Activated CD8-positive, alpha-beta T cell treated with anti-CD3 and anti-CD28 coated beads, Interleukin-2, amount 10 ng/mL, durations not matched to agents 7 days and 5 days (primary cell): ENCODE measurements around the gene VEPH1. TPM values are rescaled to one million over a fixed set of nuclear protein-coding genes. Genes with fewer than 3 reads are reported as not detected.

ENCODE experiments used
- ATAC-seq: fragments of 150-1000 bp; cut with Tn5 transposase; one replicate; pipeline ENCODE4 v1.10.0; 2021; ENCODE audit warnings: moderate library complexity
- CTCF ChIA-PET: fragments of 350-600 bp; sonication (Branson Sonifier 250); formaldehyde crosslinking; loops from one replicate; lab custom pipeline; 2021; ENCODE audit warnings: antibody characterized with exemption; lab: Charles Lee
- POLR2A ChIA-PET: fragments of 350-600 bp; sonication (Branson Sonifier 250); formaldehyde crosslinking; loops from one replicate; lab custom pipeline; 2021; ENCODE audit warnings: antibody characterized with exemption; lab: Charles Lee
- DNase-seq: peaks from one replicate; pipeline ENCODE4 v3.0.0-alpha.2; 2020
- H3K27ac Mint-ChIP-seq: one replicate; pipeline ENCODE4 v1.8.0; 2021; ENCODE audit warnings: mild to moderate bottlenecking, mixed read lengths
- H3K27me3 Mint-ChIP-seq: one replicate; pipeline ENCODE4 v1.8.0; 2021; ENCODE audit warnings: low read depth, mixed read lengths
- H3K36me3 Mint-ChIP-seq: one replicate; pipeline ENCODE4 v1.8.0; 2021; ENCODE audit warnings: low read depth, mixed read lengths
- H3K4me1 Mint-ChIP-seq: one replicate; pipeline ENCODE4 v1.8.0; 2021; ENCODE audit warnings: low read depth, mixed read lengths
- H3K4me3 Mint-ChIP-seq: one replicate; pipeline ENCODE4 v1.8.0; 2021; ENCODE audit warnings: mild to moderate bottlenecking, mixed read lengths
- H3K9me3 Mint-ChIP-seq: one replicate; pipeline ENCODE4 v1.8.0; 2022; ENCODE audit warnings: mixed read lengths; ENCODE audit not compliant: insufficient read depth
- total RNA-seq, 2 experiments: library from RNA; stranded (reverse); gene quantifications; one replicate each; pipeline ENCODE4 v1.2.3, GENCODE V29; 2021

Gene VEPH1
- total RNA-seq, 2 experiments from 2014 or later = not detected

DNA sequence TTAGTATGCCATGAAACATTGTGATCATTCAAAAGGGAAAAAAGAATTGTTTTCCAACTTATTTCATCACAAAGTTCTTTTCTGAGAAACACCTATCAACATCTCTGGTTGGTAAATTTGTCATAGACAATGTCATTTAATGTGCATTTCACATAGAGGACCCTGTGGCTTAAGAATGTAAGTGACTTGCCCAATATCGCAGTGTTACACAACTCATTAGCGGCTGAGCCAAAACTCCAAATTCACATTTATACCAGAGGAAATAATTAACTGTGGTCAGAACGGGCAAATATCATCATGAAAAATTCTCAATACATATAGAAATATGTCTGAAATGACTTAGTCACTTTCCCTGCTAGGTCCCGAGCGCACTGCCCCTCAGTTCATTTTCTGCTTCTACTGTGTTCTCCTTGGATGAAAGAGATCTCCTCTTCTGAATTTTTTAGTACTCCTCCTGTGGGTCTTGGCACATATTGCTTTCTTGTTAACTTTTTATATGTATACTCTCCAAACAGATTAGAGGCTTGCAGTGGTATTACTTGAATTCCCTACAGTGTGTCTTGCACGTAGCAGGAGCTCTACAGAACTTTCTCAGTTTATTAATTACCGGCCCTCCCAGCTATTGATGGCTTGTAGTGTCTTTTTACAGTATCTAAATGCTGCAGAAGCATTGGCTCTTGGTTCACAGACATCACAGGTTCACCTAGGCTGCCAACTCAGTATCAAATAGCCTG is 33.5 kb downstream of the VEPH1 start:
- DNase-seq = no peak
- no peak for ATAC-seq
- Mint-ChIP-seq H3K4me3 (no peak overlapping the region), H3K27ac (no peak overlapping the region), H3K4me1 (no peaks in the 10 kb centered on the region), H3K9me3 (no peaks in the 10 kb centered on the region), H3K27me3 (no peaks in the 10 kb centered on the region), H3K36me3 (no peaks in the 10 kb centered on the region)
- CTCF ChIA-PET = no interaction called here
- POLR2A ChIA-PET = no interaction called here

- no peak overlapping the region for H3K4me3 Mint-ChIP-seq
- no peak overlapping the region for H3K27ac Mint-ChIP-seq
- ATAC-seq = no peak
- H3K4me1 Mint-ChIP-seq = no peaks in the 10 kb centered on the region
- H3K9me3 Mint-ChIP-seq = no peaks in the 10 kb centered on the region
- H3K27me3 Mint-ChIP-seq = no peaks in the 10 kb centered on the region
- no peak for DNase-seq
- CTCF ChIA-PET = no interaction called here
- POLR2A ChIA-PET = no interaction called here
- no peaks in the 10 kb centered on the region for H3K36me3 Mint-ChIP-seq
Observed at GRCh38 chr3:157467200-157467599, 36.0 kb downstream of the VEPH1 start.

DNA sequence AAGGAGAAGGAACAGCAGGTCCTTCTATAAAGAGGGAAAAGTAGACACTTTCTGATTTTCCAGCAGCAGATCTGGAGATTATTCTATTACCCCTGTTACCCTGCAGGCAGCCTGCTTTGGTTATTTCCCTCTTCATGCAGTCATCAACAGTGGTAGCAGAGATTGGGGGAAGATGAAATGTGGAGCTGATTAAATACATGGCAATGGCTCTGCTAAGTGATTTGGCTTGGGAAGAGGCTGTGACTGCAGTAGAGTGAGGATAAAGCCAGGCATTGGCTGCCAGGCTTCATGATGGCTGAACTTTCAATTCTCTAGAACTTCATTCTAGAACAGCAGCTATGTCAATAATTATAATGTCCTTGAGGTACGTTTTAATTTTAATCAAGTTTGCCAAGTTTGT is 37.5 kb downstream of the VEPH1 start:
- no peaks in the 10 kb centered on the region for H3K4me1 Mint-ChIP-seq
- CTCF ChIA-PET = no interaction called here
- POLR2A ChIA-PET = no interaction called here

DNA sequence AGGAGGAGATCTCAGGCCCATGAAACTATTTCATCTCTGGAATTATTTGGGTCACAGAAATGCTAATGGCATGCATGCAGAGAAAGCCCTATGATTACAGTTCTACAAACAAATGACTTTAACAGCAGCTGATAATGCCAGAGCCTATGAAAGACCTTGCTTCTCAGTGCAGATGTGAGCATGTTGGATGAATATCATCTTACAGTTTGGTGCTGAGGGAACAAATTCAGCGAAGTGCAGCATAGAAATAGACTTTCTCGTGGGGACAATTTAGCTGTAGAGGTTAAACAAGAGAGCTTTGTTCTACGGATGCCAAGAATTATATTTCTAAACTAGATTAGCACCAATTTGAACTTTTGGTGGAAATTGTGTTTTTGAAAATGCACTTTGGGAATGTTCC is 38.9 kb downstream of the VEPH1 start:
- DNase-seq (no peak), ATAC-seq (no peak)
- H3K4me3 Mint-ChIP-seq = no peak overlapping the region
- H3K27ac Mint-ChIP-seq = no peak overlapping the region
- POLR2A ChIA-PET = no interaction called here
- H3K9me3 Mint-ChIP-seq = no peaks in the 10 kb centered on the region
- no peaks in the 10 kb centered on the region for H3K4me1 Mint-ChIP-seq
- peaks cover 6% of the 10 kb centered on the region for H3K27me3 Mint-ChIP-seq
- H3K36me3 Mint-ChIP-seq = no peaks in the 10 kb centered on the region
- CTCF ChIA-PET = no interaction called here

More for the DNA sequence above, 37.5 kb downstream of the VEPH1 start:
- Mint-ChIP-seq H3K27ac (no peak overlapping the region), H3K27me3 (peaks cover 2% of the 10 kb centered on the region), H3K36me3 (no peaks in the 10 kb centered on the region), H3K4me3 (no peak overlapping the region), H3K9me3 (no peaks in the 10 kb centered on the region)
- ATAC-seq = no peak
- no peak for DNase-seq

DNA sequence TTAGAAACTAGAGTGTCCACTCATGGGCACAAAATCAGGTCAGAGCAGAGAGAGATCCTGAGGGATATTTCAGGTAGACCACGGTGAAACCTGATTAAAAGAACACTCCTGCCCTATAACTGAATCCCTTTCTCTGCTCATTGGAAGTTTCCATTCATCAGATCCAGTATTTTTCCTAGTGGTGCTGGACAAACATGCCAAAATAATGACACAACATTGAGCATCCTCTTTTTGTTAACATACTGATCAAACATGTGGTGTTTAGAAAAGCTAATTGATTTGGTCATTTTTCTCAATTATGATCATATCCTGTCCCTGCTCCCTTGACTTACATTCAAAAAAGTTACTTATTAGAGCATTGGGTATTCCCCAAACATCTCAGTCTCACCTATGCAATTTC is 39.4 kb downstream of the VEPH1 start:
- Mint-ChIP-seq H3K4me1 (no peaks in the 10 kb centered on the region), H3K9me3 (no peaks in the 10 kb centered on the region), H3K27me3 (peaks cover 7% of the 10 kb centered on the region), H3K4me3 (no peak overlapping the region), H3K36me3 (no peaks in the 10 kb centered on the region), H3K27ac (no peak overlapping the region)
- ATAC-seq (no peak), DNase-seq (no peak)
- ChIA-PET CTCF (no interaction called here), POLR2A (no interaction called here)

- Mint-ChIP-seq H3K27me3 (peaks cover 17% of the 10 kb centered on the region), H3K4me1 (no peaks in the 10 kb centered on the region), H3K27ac (no peak overlapping the region), H3K4me3 (no peak overlapping the region), H3K9me3 (no peaks in the 10 kb centered on the region), H3K36me3 (no peaks in the 10 kb centered on the region)
- CTCF ChIA-PET = no interaction called here
- POLR2A ChIA-PET = no interaction called here
- ATAC-seq (no peak), DNase-seq (no peak)
Observed at GRCh38 chr3:157460253-157460652, 43.0 kb downstream of the VEPH1 start.

DNA sequence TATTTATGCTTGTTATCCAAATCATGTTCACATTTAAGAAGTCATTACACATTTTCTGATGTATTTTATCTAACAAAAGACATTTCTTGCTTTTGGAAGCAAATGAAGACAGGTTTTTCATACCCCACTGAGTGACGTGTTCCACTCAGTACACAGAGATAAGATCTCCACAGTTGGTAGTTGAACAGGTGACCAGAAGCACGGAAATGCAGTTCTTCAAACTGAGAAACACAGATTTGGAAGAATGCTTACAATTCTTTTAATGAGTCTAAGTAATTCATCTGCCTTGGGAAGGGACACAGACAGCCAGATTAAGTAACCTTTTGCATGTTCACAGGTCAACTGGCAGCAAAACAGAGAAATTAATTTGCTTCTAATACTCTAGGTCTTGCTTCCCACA is 43.5 kb downstream of the VEPH1 start:
- ChIA-PET POLR2A (no interaction called here), CTCF (no interaction called here)
- Mint-ChIP-seq H3K4me1 (no peaks in the 10 kb centered on the region), H3K36me3 (no peaks in the 10 kb centered on the region), H3K4me3 (no peak overlapping the region), H3K27me3 (peaks cover 17% of the 10 kb centered on the region), H3K27ac (no peak overlapping the region), H3K9me3 (no peaks in the 10 kb centered on the region)
- DNase-seq = no peak
- ATAC-seq = no peak

GRCh38 chr3:157453824-157454223 is 49.4 kb downstream of the VEPH1 start:
- H3K27ac Mint-ChIP-seq = no peak overlapping the region
- no peaks in the 10 kb centered on the region for H3K9me3 Mint-ChIP-seq
- DNase-seq (no peak), ATAC-seq (no peak)
- CTCF ChIA-PET = interaction anchor here (1.1 kb wide), 1 partner anchor 79 kb away, joined by 3 read pairs; no protein-coding TSS in a partner anchor
- H3K4me1 Mint-ChIP-seq = no peaks in the 10 kb centered on the region
- H3K27me3 Mint-ChIP-seq = peaks cover 17% of the 10 kb centered on the region
- no peak overlapping the region for H3K4me3 Mint-ChIP-seq
- POLR2A ChIA-PET = no interaction called here
- no peaks in the 10 kb centered on the region for H3K36me3 Mint-ChIP-seq

DNA sequence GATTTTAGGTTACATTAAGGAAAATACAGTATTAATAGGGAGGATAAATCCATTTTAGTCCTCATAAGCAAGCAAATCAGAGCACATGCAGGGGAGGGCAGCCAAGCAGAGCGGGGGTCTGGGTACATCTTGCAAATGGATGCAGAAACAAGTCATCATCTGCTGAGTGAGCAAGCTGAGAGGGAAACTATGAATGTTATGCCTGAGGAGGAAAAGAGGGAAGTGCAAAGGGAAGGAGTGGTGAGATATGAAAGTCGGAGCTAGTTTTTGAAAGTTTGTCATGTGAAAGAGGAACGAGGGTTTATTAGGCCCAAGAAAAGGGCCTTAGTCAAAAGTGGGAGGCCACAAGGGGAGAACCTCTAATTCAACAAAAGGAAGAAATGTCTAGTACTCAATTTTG is 51.1 kb downstream of the VEPH1 start:
- ChIA-PET CTCF (no interaction called here), POLR2A (no interaction called here)
- ATAC-seq = no peak
- Mint-ChIP-seq H3K9me3 (no peaks in the 10 kb centered on the region), H3K4me3 (no peak overlapping the region), H3K27ac (no peak overlapping the region), H3K36me3 (no peaks in the 10 kb centered on the region), H3K27me3 (peaks cover 10% of the 10 kb centered on the region), H3K4me1 (no peaks in the 10 kb centered on the region)
- no peak for DNase-seq

DNA sequence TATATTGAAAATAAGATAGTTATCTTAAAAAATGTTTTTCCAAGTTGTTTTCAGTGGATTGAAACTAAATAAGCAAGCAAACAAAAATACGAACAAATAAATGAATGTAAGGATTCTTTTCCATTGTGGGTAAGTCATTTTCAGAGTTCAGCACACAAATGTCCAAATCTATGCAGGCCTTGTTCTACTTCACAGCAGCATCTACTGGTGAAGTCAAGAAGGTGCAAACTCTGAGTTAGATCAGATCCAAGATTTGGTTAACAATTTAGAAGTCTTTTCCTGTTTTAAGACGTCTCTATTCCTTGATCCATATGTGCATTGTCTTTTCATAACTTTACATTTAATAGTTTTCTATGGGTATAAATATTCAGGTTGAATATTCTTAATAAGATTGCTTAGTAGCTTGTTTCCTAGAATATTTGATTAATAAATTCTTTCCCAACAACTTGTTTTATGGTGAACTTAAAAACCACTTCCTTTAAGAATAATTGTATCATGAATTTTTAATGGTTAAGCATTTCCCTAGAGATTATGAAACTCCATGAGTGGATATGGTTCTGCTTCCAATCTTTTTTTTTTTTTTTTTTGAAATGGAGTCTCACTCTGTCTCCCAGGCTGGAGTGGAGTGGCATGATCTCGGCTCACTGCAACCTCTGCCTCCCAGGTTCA is 56.1 kb downstream of the VEPH1 start:
- no peak for DNase-seq
- ChIA-PET CTCF (interaction anchor here (0.7 kb wide), 1 partner anchor 877 kb away, joined by 3 read pairs; no protein-coding TSS in a partner anchor), POLR2A (no interaction called here)
- no peak overlapping the region for H3K4me3 Mint-ChIP-seq
- no peaks in the 10 kb centered on the region for H3K27me3 Mint-ChIP-seq
- H3K36me3 Mint-ChIP-seq = no peaks in the 10 kb centered on the region
- H3K9me3 Mint-ChIP-seq = no peaks in the 10 kb centered on the region
- H3K4me1 Mint-ChIP-seq = no peaks in the 10 kb centered on the region
- ATAC-seq = no peak
- no peak overlapping the region for H3K27ac Mint-ChIP-seq

DNA sequence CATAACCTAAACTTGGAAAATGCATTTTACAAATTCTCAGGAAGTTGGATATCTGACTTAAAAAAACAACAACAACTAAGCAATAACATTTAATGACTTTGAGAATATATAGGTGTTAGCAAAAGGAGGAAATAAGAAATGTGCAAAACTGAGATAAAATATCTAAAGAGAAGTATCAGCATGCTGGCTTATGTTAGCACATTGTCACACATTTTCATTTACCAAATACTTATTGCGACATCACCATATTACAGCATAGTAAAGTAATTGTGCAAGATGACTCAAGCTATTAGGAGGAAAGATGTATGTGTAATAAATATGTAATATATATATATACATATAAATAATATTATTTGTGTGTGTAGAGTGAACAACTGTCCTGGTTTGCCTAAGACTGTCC is 57.4 kb downstream of the VEPH1 start:
- H3K9me3 Mint-ChIP-seq = no peaks in the 10 kb centered on the region
- no peak overlapping the region for H3K4me3 Mint-ChIP-seq
- H3K4me1 Mint-ChIP-seq = no peaks in the 10 kb centered on the region
- ChIA-PET POLR2A (no interaction called here), CTCF (no interaction called here)
- H3K27ac Mint-ChIP-seq = no peak overlapping the region
- no peaks in the 10 kb centered on the region for H3K27me3 Mint-ChIP-seq
- no peak for ATAC-seq
- no peak for DNase-seq
- no peaks in the 10 kb centered on the region for H3K36me3 Mint-ChIP-seq

GRCh38 chr3:157444797-157445184 is 58.4 kb downstream of the VEPH1 start:
- DNase-seq = no peak
- Mint-ChIP-seq H3K27me3 (no peaks in the 10 kb centered on the region), H3K27ac (no peak overlapping the region), H3K36me3 (no peaks in the 10 kb centered on the region), H3K4me3 (no peak overlapping the region), H3K9me3 (no peaks in the 10 kb centered on the region), H3K4me1 (no peaks in the 10 kb centered on the region)
- ChIA-PET CTCF (no interaction called here), POLR2A (no interaction called here)
- ATAC-seq = no peak
